ENCODE results near the gene PRKAR1B. TPM values are rescaled to one million over a fixed set of nuclear protein-coding genes. Genes with fewer than 3 reads are reported as not detected.
A peak's percentile ranks its signal among the peaks of the same experiment; 100 is the strongest.

PRKAR1B gene
- total and polyA plus RNA-seq, 10 donors: 9.9 to 39.5 (median 23.5) TPM

GRCh38 chr7:544338-545221 is 182.5 kb downstream of the PRKAR1B start:
- no peak overlapping the region for H3K27ac ChIP-seq
- TF ChIP-seq CTCF (IDR thresholded peaks at IDR 0.05 in 8 of 11, conservative IDR thresholded peaks at IDR 0.05 in 3 of 11) (no peak), POLR2AphosphoS5 (IDR thresholded peaks at IDR 0.05) (no peak), POLR2A (IDR thresholded peaks at IDR 0.05) (no peak)
- H3K4me1 ChIP-seq: peaks cover 0 to 16% (median 7%) of the 10 kb centered on the region in 6 donors
- 85 to 94% (median 91%) methylated on average over 17 to 18 of the region's 18 CpGs for WGBS, 5 donors
- DNase-seq: no peak
- peaks cover 0 to 6% (median 0%) of the 10 kb centered on the region in 6 donors for H3K36me3 ChIP-seq
- H3K4me3 ChIP-seq: no peak overlapping the region
- H3K9me3 ChIP-seq: peaks cover 0 to 12% (median 3%) of the 10 kb centered on the region in 8 donors
- intact Hi-C loops (cut with DNase I; ENCODE audit: low total_unique reads): no loop called here
- no peaks in the 10 kb centered on the region for H3K27me3 ChIP-seq (replicated peaks in 1 of 7)

- H3K4me3 ChIP-seq: no peak overlapping the region
- WGBS, 5 donors: 84 to 92% (median 87%) methylated on average over 12 to 18 of the region's 18 CpGs
- H3K36me3 ChIP-seq: no peaks in the 10 kb centered on the region
- no peaks in the 10 kb centered on the region for H3K27me3 ChIP-seq (replicated peaks in 1 of 7)
- DNase-seq: no peak
- no peak for TF ChIP-seq CTCF (IDR thresholded peaks at IDR 0.05 in 8 of 11, conservative IDR thresholded peaks at IDR 0.05 in 3 of 11)
- TF ChIP-seq POLR2A (IDR thresholded peaks at IDR 0.05): no peak
- peaks cover 0 to 21% (median 10%) of the 10 kb centered on the region in 6 donors for H3K4me1 ChIP-seq
- peaks cover 0 to 12% (median 3%) of the 10 kb centered on the region in 8 donors for H3K9me3 ChIP-seq
- H3K27ac ChIP-seq: peak overlapping the region in 6 of 8 donors; percentile 38 to 72 (median 54)
- intact Hi-C loops (cut with DNase I; ENCODE audit: low total_unique reads): no loop called here
Measured at GRCh38 chr7:543501-544337, 183.4 kb downstream of the PRKAR1B start.

- H3K36me3 ChIP-seq: no peaks in the 10 kb centered on the region
- DNase-seq: no peak
- 50 to 64% (median 51%) methylated on average over 12 to 27 of the region's 27 CpGs for WGBS, 5 donors
- H3K9me3 ChIP-seq: peaks cover 0 to 12% (median 3%) of the 10 kb centered on the region in 8 donors
- H3K27me3 ChIP-seq (replicated peaks in 1 of 7): no peaks in the 10 kb centered on the region
- TF ChIP-seq POLR2AphosphoS5 (IDR thresholded peaks at IDR 0.05) (peak; percentile 38 to 51 (median 39)), POLR2A (IDR thresholded peaks at IDR 0.05) (no peak)
- peaks cover 0 to 29% (median 17%) of the 10 kb centered on the region in 6 donors for H3K4me1 ChIP-seq
- intact Hi-C loops (cut with DNase I; ENCODE audit: low total_unique reads): no loop called here
- no peak overlapping the region for H3K4me3 ChIP-seq
- peak overlapping the region in 6 of 8 donors; percentile 38 to 72 (median 54) for H3K27ac ChIP-seq
Measured at GRCh38 chr7:542713-543500, 184.2 kb downstream of the PRKAR1B start.

- intact Hi-C loops (cut with DNase I; ENCODE audit: low total_unique reads): no loop called here
- Histone ChIP-seq H3K27ac (peak overlapping the region in 5 of 8 donors; percentile 38 to 72 (median 51)), H3K4me1 (peaks cover 0 to 35% (median 21%) of the 10 kb centered on the region in 6 donors), H3K27me3 (replicated peaks in 1 of 7) (no peaks in the 10 kb centered on the region), H3K9me3 (peaks cover 0 to 12% (median 3%) of the 10 kb centered on the region in 8 donors), H3K36me3 (no peaks in the 10 kb centered on the region), H3K4me3 (no peak overlapping the region)
- 83 to 93% (median 87%) methylated on average over 25 to 28 of the region's 28 CpGs for WGBS, 5 donors
- DNase-seq: no peak
- TF ChIP-seq CTCF (IDR thresholded peaks at IDR 0.05 in 8 of 11, conservative IDR thresholded peaks at IDR 0.05 in 3 of 11) (no peak), POLR2A (IDR thresholded peaks at IDR 0.05) (no peak), POLR2AphosphoS5 (IDR thresholded peaks at IDR 0.05) (no peak)
Measured at GRCh38 chr7:542131-542712, 184.9 kb downstream of the PRKAR1B start.
